GM23338 (cell line): ENCODE results near the gene GRIN1. TPM values are rescaled to one million over a fixed set of nuclear protein-coding genes. Genes with fewer than 3 reads are reported as not detected.

Source experiments
- CTCF ChIP-seq, 2 experiments: fragments of 200-600 bp in 1 of 2; sonication (generic) in 1 of 2; conservative IDR thresholded peaks; 2 replicates each; pipeline versions ENCODE4 v1.5.1 to v1.6.1; 2016 to 2017; ENCODE audit warnings: antibody characterized with exemption in 2 of 2, low read depth in 2 of 2, mild to moderate bottlenecking in 2 of 2, moderate library complexity in 1 of 2
- ETS1 ChIP-seq: IDR thresholded peaks from 2 replicates; pipeline ENCODE4 v1.6.1; 2016; ENCODE audit warnings: antibody characterized with exemption
- JUNB ChIP-seq: IDR thresholded peaks from one replicate; pipeline ENCODE4 v1.6.1; 2016; ENCODE audit warnings: antibody characterized with exemption; ENCODE audit not compliant: unreplicated experiment
- NANOG ChIP-seq: IDR thresholded peaks from 2 replicates; pipeline ENCODE4 v1.6.1; 2016; ENCODE audit warnings: antibody characterized with exemption, borderline replicate concordance
- REST ChIP-seq: IDR thresholded peaks from one replicate; pipeline ENCODE4 v1.6.1; 2018; ENCODE audit warnings: antibody characterized with exemption; ENCODE audit not compliant: unreplicated experiment
- STAT1 ChIP-seq: IDR thresholded peaks from one replicate; pipeline ENCODE4 v1.6.1; 2016; ENCODE audit warnings: antibody characterized with exemption; ENCODE audit not compliant: unreplicated experiment
- ZNF331 ChIP-seq: fragments of 250-450 bp; sonication (Bioruptor Pico); IDR thresholded peaks from 2 replicates; pipeline ENCODE4 v1.5.0; 2020; ENCODE audit warnings: low read depth, mild to moderate bottlenecking, moderate library complexity
- ZNF462 ChIP-seq: fragments of 250-450 bp; sonication (Bioruptor Pico); IDR thresholded peaks from 2 replicates; pipeline ENCODE4 v1.5.0; 2020; ENCODE audit warnings: mild to moderate bottlenecking, moderate library complexity
- polyA plus RNA-seq: library from polyadenylated mRNA; unstranded; fragments of >200 nt; fragmentation: Nextera tagmentation; extraction: Ambion mirVana; gene quantifications from 2 replicates; pipeline ENCODE4 v1.2.1, GENCODE V29; 2016
- total RNA-seq: library from RNA; depleted of rRNA; stranded (reverse); fragments of >200 nt; shearing (Covaris generic); gene quantifications from 2 replicates; pipeline ENCODE4 v1.2.3, GENCODE V29; 2014

GRIN1 gene
- total and polyA plus RNA-seq, 2 experiments from 2014 or later, result 2.7 to 5.5 TPM

- no peak for TF ChIP-seq ZNF462 (CRISPR knock-in tag)
- no peak for TF ChIP-seq JUNB
- TF ChIP-seq REST, result no peak
- TF ChIP-seq ETS1, result no peak
- TF ChIP-seq CTCF (conservative IDR thresholded peaks at IDR 0.05; ENCODE audit: low read depth in 2 of 2), result no peak
- no peak for TF ChIP-seq NANOG
- TF ChIP-seq STAT1, result no peak
- no peak for TF ChIP-seq ZNF331
Measured at GRCh38 chr9:137141976-137142936, 3.3 kb downstream of the GRIN1 start (continued).
